Epithelial cell of proximal tubule (primary cell): ENCODE results near the gene FUT8. TPM values are rescaled to one million over a fixed set of nuclear protein-coding genes. Genes with fewer than 3 reads are reported as not detected.
"Not testable (repeated sequence)": the region's sequence is repeated elsewhere in the genome, so short reads cannot be mapped to it uniquely, and the experiment has no call there.

Experiments
- DNase-seq: peaks from one replicate; pipeline ENCODE4 v3.0.0-alpha.2; 2011; ENCODE audit warnings: low read depth
- H3K4me3 ChIP-seq: 2 replicates; pipeline ENCODE4 v1.5.1; 2011; ENCODE audit warnings: low read depth, mild to moderate bottlenecking, low read length
- CTCF ChIP-seq: conservative IDR thresholded peaks from 2 replicates; pipeline ENCODE4 v1.5.1; 2012; ENCODE audit warnings: low read depth, mild to moderate bottlenecking, low read length
- total RNA-seq: library from RNA; depleted of rRNA; stranded (reverse); fragments of >200 nt; gene quantifications from 2 replicates; pipeline ENCODE4 v1.2.3, GENCODE V29; 2015

Gene FUT8
- total RNA-seq, 1 donor from 2014 or later = 66.4 TPM

- no peak for DNase-seq
- no peak for TF ChIP-seq CTCF
- H3K4me3 ChIP-seq = no peak overlapping the region
These were observed 49.9 kb downstream of the FUT8 start for GRCh38 chr14:65462411-65462810.

GRCh38 chr14:65465584-65465983 lies 53.1 kb downstream of the FUT8 start:
- TF ChIP-seq CTCF = no peak

GRCh38 chr14:65467926-65468325 lies 55.4 kb downstream of the FUT8 start:
- H3K4me3 ChIP-seq, DNase-seq: not testable (repeated sequence)

More at GRCh38 chr14:65465584-65465983, 53.1 kb downstream of the FUT8 start:
- DNase-seq = no peak
- no peak overlapping the region for H3K4me3 ChIP-seq

GRCh38 chr14:65469903-65470302 lies 57.4 kb downstream of the FUT8 start:
- no peak overlapping the region for H3K4me3 ChIP-seq
- no peak for TF ChIP-seq CTCF
- no peak for DNase-seq

- no peak for DNase-seq
- no peak overlapping the region for H3K4me3 ChIP-seq
- TF ChIP-seq CTCF = no peak
These were observed 57.9 kb downstream of the FUT8 start for GRCh38 chr14:65470404-65470880.

GRCh38 chr14:65471038-65471878 lies 58.7 kb downstream of the FUT8 start:
- DNase-seq = no peak
- no peak overlapping the region for H3K4me3 ChIP-seq
- TF ChIP-seq CTCF = no peak

- H3K4me3 ChIP-seq = no peak overlapping the region
- no peak for TF ChIP-seq CTCF
- no peak for DNase-seq
These were observed 59.7 kb downstream of the FUT8 start for GRCh38 chr14:65472189-65472588.
